22Rv1 (cell line): ENCODE measurements around the gene GRIK1.

Experiments used
- H3K27ac ChIP-seq: fragments of 450-650 bp; 2 replicates; pipeline ENCODE4 v1.5.1; 2017
- ZFX ChIP-seq: fragments of 450-650 bp; IDR thresholded peaks from 2 replicates; pipeline ENCODE4 v1.6.1; 2017; ENCODE audit warnings: antibody characterized with exemption, borderline replicate concordance
- TF ChIP-seq, protein P1 (sequence below): fragments of 450-650 bp; IDR thresholded peaks from 2 replicates; pipeline ENCODE4 v1.5.1; 2017; ENCODE audit warnings: mild to moderate bottlenecking

The GRIK1 gene

DNA sequence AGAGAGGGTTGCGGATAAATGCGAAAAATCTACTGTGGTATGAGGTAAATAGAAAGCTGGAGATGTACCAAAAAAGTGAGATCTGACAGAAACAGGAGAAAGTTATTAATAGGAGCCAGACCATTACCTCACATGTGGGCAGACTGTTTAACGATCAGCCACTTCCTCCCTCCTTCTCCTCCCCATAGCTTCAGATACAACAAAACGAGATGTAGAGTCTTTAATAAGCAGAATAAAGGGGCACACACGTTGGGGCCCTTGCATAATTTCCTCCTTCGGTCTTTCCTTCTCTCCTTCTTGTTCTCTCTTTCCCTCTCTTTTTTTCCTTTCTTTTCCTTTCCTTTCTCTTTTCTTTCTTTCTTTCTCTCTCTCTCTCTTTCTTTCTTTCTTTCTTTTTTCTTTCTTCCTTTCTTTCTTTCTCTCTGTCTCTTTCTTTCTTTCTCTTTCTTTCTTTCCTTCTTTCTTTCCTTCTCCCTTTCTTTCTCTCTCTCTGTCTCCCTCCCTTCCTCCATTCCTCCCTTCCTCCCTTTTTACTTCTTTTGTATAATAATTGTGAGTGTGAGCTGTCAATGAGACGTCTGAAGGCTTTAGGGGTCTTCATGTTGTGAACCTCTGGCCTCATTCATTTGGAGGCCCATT lies 242.1 kb downstream of the GRIK1 start:
- H3K27ac ChIP-seq = no peak overlapping the region
- TF ChIP-seq ZFX = no peak
- TF ChIP-seq, protein P1, sequence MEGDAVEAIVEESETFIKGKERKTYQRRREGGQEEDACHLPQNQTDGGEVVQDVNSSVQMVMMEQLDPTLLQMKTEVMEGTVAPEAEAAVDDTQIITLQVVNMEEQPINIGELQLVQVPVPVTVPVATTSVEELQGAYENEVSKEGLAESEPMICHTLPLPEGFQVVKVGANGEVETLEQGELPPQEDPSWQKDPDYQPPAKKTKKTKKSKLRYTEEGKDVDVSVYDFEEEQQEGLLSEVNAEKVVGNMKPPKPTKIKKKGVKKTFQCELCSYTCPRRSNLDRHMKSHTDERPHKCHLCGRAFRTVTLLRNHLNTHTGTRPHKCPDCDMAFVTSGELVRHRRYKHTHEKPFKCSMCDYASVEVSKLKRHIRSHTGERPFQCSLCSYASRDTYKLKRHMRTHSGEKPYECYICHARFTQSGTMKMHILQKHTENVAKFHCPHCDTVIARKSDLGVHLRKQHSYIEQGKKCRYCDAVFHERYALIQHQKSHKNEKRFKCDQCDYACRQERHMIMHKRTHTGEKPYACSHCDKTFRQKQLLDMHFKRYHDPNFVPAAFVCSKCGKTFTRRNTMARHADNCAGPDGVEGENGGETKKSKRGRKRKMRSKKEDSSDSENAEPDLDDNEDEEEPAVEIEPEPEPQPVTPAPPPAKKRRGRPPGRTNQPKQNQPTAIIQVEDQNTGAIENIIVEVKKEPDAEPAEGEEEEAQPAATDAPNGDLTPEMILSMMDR = no peak

DNA sequence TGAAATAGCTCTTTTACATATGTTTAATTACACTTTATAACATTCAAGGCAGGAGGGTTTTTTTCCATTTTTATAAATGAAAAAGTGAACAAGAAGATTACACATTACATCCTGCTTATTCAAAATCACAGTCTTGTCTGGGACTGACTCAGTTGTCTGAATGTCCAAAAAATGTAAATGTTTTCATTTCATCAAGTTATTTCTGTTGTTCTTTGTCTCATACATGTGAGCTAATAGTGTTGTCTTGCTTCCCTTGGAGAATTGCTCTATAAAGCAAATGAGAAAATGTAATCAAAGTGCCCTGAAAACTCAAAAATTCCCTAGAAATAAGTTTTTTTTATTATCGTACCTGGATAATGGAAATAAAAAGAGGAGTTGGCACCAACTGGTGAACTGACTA lies 242.9 kb downstream of the GRIK1 start:
- TF ChIP-seq, protein P1 = no peak
- TF ChIP-seq ZFX = no peak
- no peak overlapping the region for H3K27ac ChIP-seq

- TF ChIP-seq, protein P1 = no peak
- TF ChIP-seq ZFX = no peak
- no peak overlapping the region for H3K27ac ChIP-seq
Measured at GRCh38 chr21:29691616-29692491, 247.9 kb downstream of the GRIK1 start.

DNA sequence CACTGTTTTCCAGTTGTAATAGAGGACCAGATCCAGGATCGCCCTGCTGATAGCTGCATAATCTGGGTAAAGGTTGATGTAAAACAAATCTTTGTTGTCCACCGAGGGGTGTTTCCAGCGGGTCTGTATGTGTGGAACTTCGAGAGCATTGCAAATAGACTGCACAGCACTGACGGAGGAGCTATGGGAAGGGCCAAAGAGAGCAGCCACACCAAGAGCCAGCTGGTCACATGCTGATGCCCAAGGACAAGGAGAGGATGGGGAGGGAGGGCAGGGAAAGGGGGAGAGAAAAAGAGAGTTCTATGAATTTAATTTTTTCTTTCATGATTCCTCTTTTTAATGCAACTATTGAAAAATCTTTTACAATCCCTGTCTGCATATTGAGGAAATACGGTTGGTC lies 250.0 kb downstream of the GRIK1 start:
- TF ChIP-seq, protein P1 = no peak
- TF ChIP-seq ZFX = no peak
- H3K27ac ChIP-seq = no peak overlapping the region

GRCh38 chr21:29684106-29684505 lies 255.7 kb downstream of the GRIK1 start:
- H3K27ac ChIP-seq = no peak overlapping the region
- TF ChIP-seq, protein P1 = no peak
- no peak for TF ChIP-seq ZFX

DNA sequence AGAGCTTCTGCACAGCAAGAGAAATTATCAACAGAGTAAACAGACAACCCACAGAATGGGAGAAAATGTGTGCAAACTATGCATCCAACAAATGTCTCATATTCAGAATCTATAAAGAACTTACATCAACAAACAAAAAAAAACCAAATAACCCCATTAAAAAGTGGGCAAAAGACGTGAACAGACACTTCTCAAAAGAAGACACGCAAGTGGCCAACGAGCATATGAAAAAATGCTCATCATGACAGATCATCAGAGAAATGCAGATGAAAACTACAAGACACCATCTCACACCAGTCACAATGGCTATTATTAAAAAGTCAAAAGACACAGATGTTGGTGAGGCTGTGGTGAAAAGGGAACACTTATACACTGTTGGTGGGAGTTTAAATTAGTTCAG lies 257.0 kb downstream of the GRIK1 start:
- H3K27ac ChIP-seq = no peak overlapping the region
- TF ChIP-seq, protein P1 = no peak
- no peak for TF ChIP-seq ZFX

DNA sequence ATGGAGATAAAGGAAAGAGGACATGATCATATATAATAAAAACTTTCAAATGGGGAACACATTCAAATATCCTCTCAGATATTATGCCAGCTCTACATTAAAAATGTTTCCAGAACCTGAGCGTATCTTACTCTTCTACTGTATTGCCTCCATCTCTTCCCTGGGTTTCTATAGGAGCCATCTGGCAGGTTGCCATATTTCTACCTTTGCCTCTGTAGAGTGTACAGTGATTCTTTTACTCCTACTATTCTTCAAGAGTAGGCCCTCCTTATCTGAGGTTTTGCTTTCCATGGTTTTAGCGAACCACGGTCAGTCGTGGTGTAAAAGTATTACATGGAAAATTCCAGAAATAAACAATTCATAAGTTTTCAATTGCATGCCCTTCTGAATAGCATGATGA lies 259.5 kb downstream of the GRIK1 start:
- TF ChIP-seq ZFX = no peak
- TF ChIP-seq, protein P1 = no peak
- H3K27ac ChIP-seq = no peak overlapping the region
